Mesendoderm (in vitro differentiated cells): ENCODE results near the gene METTL15.

Source experiments
- DNase-seq: peaks from one replicate; pipeline ENCODE4 v3.0.0; 2013
- H2AK5ac ChIP-seq: 2 replicates; pipeline ENCODE4 v1.6.1; 2013; ENCODE audit warnings: low read length, inconsistent platforms
- H2BK120ac ChIP-seq: 2 replicates; pipeline ENCODE4 v1.6.1; 2013; ENCODE audit warnings: low read depth, mild to moderate bottlenecking, low read length, moderate library complexity, mixed read lengths
- H2BK15ac ChIP-seq: replicated peaks from 2 replicates; pipeline ENCODE4 v1.6.1; 2013; ENCODE audit warnings: low read depth, mild to moderate bottlenecking, moderate library complexity
- H2BK5ac ChIP-seq: 2 replicates; pipeline ENCODE4 v1.6.1; 2013; ENCODE audit warnings: low read length, inconsistent platforms
- H3K18ac ChIP-seq: 2 replicates; pipeline ENCODE4 v1.6.1; 2013; ENCODE audit warnings: mild to moderate bottlenecking, low read length, mixed read lengths
- H3K23ac ChIP-seq: one replicate; pipeline ENCODE4 v1.6.1; 2013; ENCODE audit warnings: low read length
- H3K27ac ChIP-seq: 2 replicates; pipeline ENCODE4 v1.5.1; 2013; ENCODE audit warnings: low read depth, mild to moderate bottlenecking, inconsistent platforms, low read length, moderate library complexity
- H3K27me3 ChIP-seq: 2 replicates; pipeline ENCODE4 v1.6.1; 2013; ENCODE audit warnings: low read length, control low read depth, mild to moderate bottlenecking, inconsistent platforms; ENCODE audit not compliant: insufficient read depth, poor library complexity
- H3K36me3 ChIP-seq: 2 replicates; pipeline ENCODE4 v1.6.1; 2013; ENCODE audit warnings: low read length, inconsistent platforms; ENCODE audit not compliant: control insufficient read depth, insufficient read depth
- H3K4ac ChIP-seq: one replicate; pipeline ENCODE4 v1.6.1; 2013; ENCODE audit warnings: low read depth, mild to moderate bottlenecking, low read length, moderate library complexity
- H3K4me1 ChIP-seq: 2 replicates; pipeline ENCODE4 v1.6.1; 2013; ENCODE audit warnings: low read depth, low read length, inconsistent platforms; ENCODE audit not compliant: control insufficient read depth
- H3K4me2 ChIP-seq: 2 replicates; pipeline ENCODE4 v1.6.1; 2013; ENCODE audit warnings: low read length
- H3K4me3 ChIP-seq: 2 replicates; pipeline ENCODE4 v1.5.1; 2013; ENCODE audit warnings: mild to moderate bottlenecking, low read length
- H3K56ac ChIP-seq: one replicate; pipeline ENCODE4 v1.6.1; 2013; ENCODE audit warnings: low read length
- H3K79me1 ChIP-seq: 2 replicates; pipeline ENCODE4 v1.6.1; 2013; ENCODE audit warnings: low read length, inconsistent platforms
- H3K79me2 ChIP-seq: 2 replicates; pipeline ENCODE4 v1.6.1; 2013; ENCODE audit warnings: mild to moderate bottlenecking, low read length; ENCODE audit not compliant: control insufficient read depth, insufficient read depth
- H3K9ac ChIP-seq: 2 replicates; pipeline ENCODE4 v1.6.1; 2013; ENCODE audit warnings: low read length, inconsistent platforms
- H4K5ac ChIP-seq: one replicate; pipeline ENCODE4 v1.6.1; 2013; ENCODE audit warnings: low read length
- H4K8ac ChIP-seq: one replicate; pipeline ENCODE4 v1.6.1; 2013; ENCODE audit warnings: low read depth, mild to moderate bottlenecking, control low read depth, low read length, moderate library complexity
- WGBS: extraction: QIAGEN DNeasy Blood & Tissue Kit; methylation state at CpG from one replicate; pipeline ENCODE4 v1.1.7; 2013; ENCODE audit warnings: low lambda C conversion rate, missing lambda C conversion rate; ENCODE audit not compliant: insufficient coverage; ENCODE audit errors: extremely low coverage; 5-methylcytosine and 5-hydroxymethylcytosine counted together

METTL15 gene

DNA sequence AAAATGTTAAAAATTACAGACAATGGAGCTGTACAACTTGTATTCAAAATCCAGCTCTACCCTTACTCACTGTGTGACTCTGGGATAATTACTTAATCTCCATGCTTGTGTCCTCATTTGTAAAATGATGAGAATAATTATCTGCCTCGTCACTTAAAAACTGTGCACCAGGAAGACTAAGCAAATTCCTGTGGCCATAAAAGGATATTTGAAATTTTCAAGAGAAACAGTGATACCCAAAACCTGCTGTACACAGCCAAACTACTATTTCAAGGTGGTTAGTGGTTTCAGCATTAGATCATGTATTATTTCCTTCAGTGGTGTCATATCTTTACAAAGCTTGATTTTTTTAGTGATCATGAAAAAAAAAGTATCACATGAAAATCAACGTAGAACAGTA lies 136.9 kb downstream of the METTL15 start:
- H2AK5ac ChIP-seq: no peak overlapping the region
- no CpG with 5 or more reads among the region's 2 CpGs for WGBS
- H3K23ac ChIP-seq: no peak overlapping the region
- H3K56ac ChIP-seq: no peak overlapping the region
- no peak overlapping the region for H3K4ac ChIP-seq
- no peaks in the 10 kb centered on the region for H3K36me3 ChIP-seq
- no peaks in the 10 kb centered on the region for H3K27me3 ChIP-seq
- H4K5ac ChIP-seq: no peak overlapping the region
- H2BK120ac ChIP-seq: no peak overlapping the region
- no peak overlapping the region for H3K27ac ChIP-seq
- H3K18ac ChIP-seq: no peak overlapping the region
- H2BK5ac ChIP-seq: no peak overlapping the region
- H2BK15ac ChIP-seq: no peak overlapping the region
- no peaks in the 10 kb centered on the region for H3K79me2 ChIP-seq
- no peak overlapping the region for H3K4me3 ChIP-seq
- H3K79me1 ChIP-seq: no peaks in the 10 kb centered on the region
- H3K4me2 ChIP-seq: no peak overlapping the region
- H4K8ac ChIP-seq: no peak overlapping the region
- H3K9ac ChIP-seq: no peak overlapping the region
- no peak for DNase-seq
- no peaks in the 10 kb centered on the region for H3K4me1 ChIP-seq

DNA sequence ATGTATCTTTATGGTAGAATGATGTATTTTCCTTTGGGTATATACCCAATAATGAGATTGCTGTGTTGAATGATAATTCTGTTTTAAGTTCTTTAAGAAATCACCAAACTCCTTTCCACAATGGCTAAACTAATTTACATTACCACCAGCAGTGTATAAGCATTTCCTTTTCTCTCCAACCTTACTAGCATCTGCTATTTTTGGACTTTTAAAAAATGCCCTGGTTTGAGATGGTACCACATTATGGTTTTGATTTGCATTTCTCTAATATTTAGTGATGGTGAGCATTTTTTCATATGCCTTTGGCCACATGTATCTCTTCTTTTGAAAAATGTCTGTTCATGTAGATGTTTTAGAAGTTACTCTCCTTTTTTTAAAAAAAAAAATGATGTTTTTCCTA lies 142.0 kb downstream of the METTL15 start:
- H3K27ac ChIP-seq: no peak overlapping the region
- H3K79me2 ChIP-seq: no peaks in the 10 kb centered on the region
- no peak overlapping the region for H2BK120ac ChIP-seq
- H4K5ac ChIP-seq: no peak overlapping the region
- H2BK5ac ChIP-seq: no peak overlapping the region
- H2AK5ac ChIP-seq: no peak overlapping the region
- no peak for DNase-seq
- H3K27me3 ChIP-seq: no peaks in the 10 kb centered on the region
- H3K4me3 ChIP-seq: no peak overlapping the region
- H3K4ac ChIP-seq: no peak overlapping the region
- H2BK15ac ChIP-seq: no peak overlapping the region
- no peak overlapping the region for H4K8ac ChIP-seq
- no peak overlapping the region for H3K56ac ChIP-seq
- no peaks in the 10 kb centered on the region for H3K79me1 ChIP-seq
- no peak overlapping the region for H3K23ac ChIP-seq
- no peak overlapping the region for H3K4me2 ChIP-seq
- no peak overlapping the region for H3K9ac ChIP-seq
- no peak overlapping the region for H3K18ac ChIP-seq
- no peaks in the 10 kb centered on the region for H3K36me3 ChIP-seq
- H3K4me1 ChIP-seq: no peaks in the 10 kb centered on the region

- H3K79me2 ChIP-seq: no peaks in the 10 kb centered on the region
- H3K4ac ChIP-seq: no peak overlapping the region
- H3K18ac ChIP-seq: no peak overlapping the region
- H3K9ac ChIP-seq: no peak overlapping the region
- H2BK120ac ChIP-seq: no peak overlapping the region
- no peak overlapping the region for H2BK5ac ChIP-seq
- DNase-seq: no peak
- H3K36me3 ChIP-seq: no peaks in the 10 kb centered on the region
- no peak overlapping the region for H4K8ac ChIP-seq
- H3K4me1 ChIP-seq: no peaks in the 10 kb centered on the region
- H3K4me2 ChIP-seq: no peak overlapping the region
- H3K23ac ChIP-seq: no peak overlapping the region
- H3K56ac ChIP-seq: no peak overlapping the region
- no peaks in the 10 kb centered on the region for H3K79me1 ChIP-seq
- H3K4me3 ChIP-seq: no peak overlapping the region
- no CpG with 5 or more reads among the region's 2 CpGs for WGBS
- no peaks in the 10 kb centered on the region for H3K27me3 ChIP-seq
- no peak overlapping the region for H2BK15ac ChIP-seq
- no peak overlapping the region for H2AK5ac ChIP-seq
- no peak overlapping the region for H3K27ac ChIP-seq
- no peak overlapping the region for H4K5ac ChIP-seq
Measured at GRCh38 chr11:28251257-28251656, 143.1 kb downstream of the METTL15 start.

DNA sequence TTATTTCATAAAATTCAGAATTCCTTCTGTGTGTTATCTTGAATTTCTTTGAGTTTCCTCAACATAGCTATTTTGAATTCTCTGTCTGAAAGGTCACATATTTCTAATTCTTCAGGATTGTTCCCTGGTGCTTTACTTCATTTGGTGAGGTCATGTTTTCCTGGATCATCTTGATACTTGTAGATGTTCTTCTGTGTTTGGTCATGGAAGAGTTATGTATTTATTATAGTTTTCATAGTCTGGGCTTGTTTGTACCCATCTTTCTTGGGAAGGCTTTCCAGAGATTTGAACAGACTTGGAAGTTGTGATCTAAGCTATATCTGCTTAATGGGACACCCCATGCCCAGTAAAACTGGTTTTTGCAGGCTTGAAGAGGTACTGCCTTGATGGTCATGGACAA lies 149.6 kb downstream of the METTL15 start:
- no peaks in the 10 kb centered on the region for H3K36me3 ChIP-seq
- no peak overlapping the region for H2AK5ac ChIP-seq
- no peak for DNase-seq
- no peak overlapping the region for H2BK5ac ChIP-seq
- H3K9ac ChIP-seq: no peak overlapping the region
- no peak overlapping the region for H2BK120ac ChIP-seq
- H3K79me2 ChIP-seq: no peaks in the 10 kb centered on the region
- H3K27me3 ChIP-seq: no peaks in the 10 kb centered on the region
- H3K79me1 ChIP-seq: no peaks in the 10 kb centered on the region
- H3K23ac ChIP-seq: no peak overlapping the region
- H4K8ac ChIP-seq: no peak overlapping the region
- H3K4me3 ChIP-seq: no peak overlapping the region
- no peak overlapping the region for H3K18ac ChIP-seq
- H3K4me2 ChIP-seq: no peak overlapping the region
- H4K5ac ChIP-seq: no peak overlapping the region
- no peak overlapping the region for H3K27ac ChIP-seq
- H3K4ac ChIP-seq: no peak overlapping the region
- no peaks in the 10 kb centered on the region for H3K4me1 ChIP-seq
- no peak overlapping the region for H3K56ac ChIP-seq
- no peak overlapping the region for H2BK15ac ChIP-seq

- DNase-seq: no peak
- Histone ChIP-seq H2AK5ac (no peak overlapping the region), H3K79me2 (no peaks in the 10 kb centered on the region), H4K8ac (no peak overlapping the region), H3K79me1 (no peaks in the 10 kb centered on the region), H3K23ac (no peak overlapping the region), H3K18ac (no peak overlapping the region), H3K4me1 (no peaks in the 10 kb centered on the region), H3K36me3 (no peaks in the 10 kb centered on the region), H3K56ac (no peak overlapping the region), H2BK15ac (no peak overlapping the region), H3K27me3 (no peaks in the 10 kb centered on the region), H3K4me2 (no peak overlapping the region), H3K27ac (no peak overlapping the region), H3K4me3 (no peak overlapping the region), H2BK5ac (no peak overlapping the region), H3K4ac (no peak overlapping the region), H2BK120ac (no peak overlapping the region), H3K9ac (no peak overlapping the region), H4K5ac (no peak overlapping the region)
- WGBS: no CpG with 5 or more reads among the region's 8 CpGs
Measured at GRCh38 chr11:28259177-28259843, 151.1 kb downstream of the METTL15 start.

DNA sequence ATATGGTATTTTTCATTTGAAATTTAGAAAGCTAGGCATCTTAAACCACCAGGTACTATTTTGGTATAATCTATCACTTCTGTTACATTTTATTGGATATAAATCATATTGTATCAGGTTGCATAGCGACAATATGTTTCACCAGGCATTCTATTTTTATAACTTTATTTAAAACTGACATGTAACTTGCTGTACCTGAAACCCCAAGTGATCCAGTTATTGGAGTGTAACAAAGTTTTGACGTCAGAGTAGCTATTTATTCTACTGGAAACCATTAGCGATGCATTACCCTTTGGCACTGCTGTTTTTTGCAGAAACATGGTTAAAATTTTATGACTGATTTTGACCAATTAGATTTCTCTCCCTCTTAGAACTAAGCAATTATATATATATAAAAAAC lies 160.7 kb downstream of the METTL15 start:
- Histone ChIP-seq H3K9ac (no peak overlapping the region), H4K5ac (no peak overlapping the region), H3K27me3 (no peaks in the 10 kb centered on the region), H2BK15ac (no peak overlapping the region), H3K36me3 (no peaks in the 10 kb centered on the region), H3K79me2 (no peaks in the 10 kb centered on the region), H4K8ac (no peak overlapping the region), H3K18ac (no peak overlapping the region), H2BK5ac (no peak overlapping the region), H3K4ac (no peak overlapping the region), H3K23ac (no peak overlapping the region), H3K79me1 (no peaks in the 10 kb centered on the region), H3K56ac (no peak overlapping the region), H3K4me1 (no peaks in the 10 kb centered on the region), H3K4me3 (no peak overlapping the region), H2BK120ac (no peak overlapping the region), H2AK5ac (no peak overlapping the region), H3K27ac (no peak overlapping the region), H3K4me2 (no peak overlapping the region)
- DNase-seq: no peak
- WGBS: no CpG with 5 or more reads among the region's 3 CpGs
